Stimulated activated CD8-positive, alpha-beta memory T cell treated with anti-CD3 and anti-CD28 coated beads, Interleukin-7, amount 100 ng/mL, for 24 hours (primary cell): ENCODE results near the gene BIRC7.

Source experiments
- DNase-seq: peaks from one replicate; pipeline ENCODE4 v3.0.0-alpha.2; 2020; ENCODE audit warnings: low read depth

Gene BIRC7, protein sequence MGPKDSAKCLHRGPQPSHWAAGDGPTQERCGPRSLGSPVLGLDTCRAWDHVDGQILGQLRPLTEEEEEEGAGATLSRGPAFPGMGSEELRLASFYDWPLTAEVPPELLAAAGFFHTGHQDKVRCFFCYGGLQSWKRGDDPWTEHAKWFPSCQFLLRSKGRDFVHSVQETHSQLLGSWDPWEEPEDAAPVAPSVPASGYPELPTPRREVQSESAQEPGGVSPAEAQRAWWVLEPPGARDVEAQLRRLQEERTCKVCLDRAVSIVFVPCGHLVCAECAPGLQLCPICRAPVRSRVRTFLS

DNA sequence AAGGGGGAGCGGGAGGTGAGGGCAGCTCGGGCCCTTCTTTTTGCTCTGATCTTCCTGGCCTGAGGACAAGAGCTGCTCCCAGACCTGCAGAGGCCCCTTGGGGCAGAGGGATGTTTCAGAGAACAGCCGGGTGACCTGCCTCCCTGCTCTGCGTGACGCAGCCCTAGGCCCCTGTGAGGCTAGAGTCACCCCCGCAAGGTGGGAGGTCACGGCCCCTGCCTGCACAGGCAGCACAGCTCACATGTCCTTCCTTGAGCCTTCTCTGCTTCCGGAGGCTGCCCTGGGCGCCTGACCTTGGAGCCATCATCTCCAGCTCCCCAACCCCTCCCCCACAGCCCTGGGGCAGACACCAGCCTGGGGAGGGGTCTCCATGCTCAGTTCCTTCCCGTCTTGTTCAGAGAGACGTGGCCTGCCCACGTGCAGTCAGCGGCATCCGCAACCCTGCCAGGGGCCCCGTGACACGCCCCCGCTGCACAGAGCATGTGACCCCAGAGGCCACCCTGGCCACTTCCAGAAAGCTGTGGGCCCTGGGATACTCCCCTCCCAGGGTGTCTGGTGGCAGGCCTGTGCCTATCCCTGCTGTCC lies at the start of gene BIRC7:
BIRC7 (plus strand) TSS at position 507 of the 585 bp plus-strand sequence. CDS start 192 bp downstream, outside the sequence.
- DNase-seq, result no peak

DNA sequence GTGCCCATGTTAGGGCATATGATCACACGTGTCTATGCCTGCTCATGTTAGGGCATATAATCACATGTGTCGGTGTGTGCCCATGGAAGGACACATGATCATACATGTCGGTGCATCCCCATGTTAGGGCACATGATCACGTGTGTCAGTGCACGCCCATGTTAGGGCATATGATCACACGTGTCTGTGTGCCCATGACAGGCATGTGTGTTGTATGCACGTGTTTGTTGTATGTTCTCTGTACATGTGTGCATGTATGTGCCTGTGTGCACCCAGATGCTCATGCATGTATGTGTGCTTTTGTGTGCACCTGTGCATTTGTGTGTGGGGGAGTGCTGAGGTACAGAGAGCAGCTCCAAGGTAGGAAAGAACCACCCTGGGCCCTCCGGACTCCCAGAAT lies 49.6 kb upstream of the BIRC7 start:
- DNase-seq, result no peak

DNA sequence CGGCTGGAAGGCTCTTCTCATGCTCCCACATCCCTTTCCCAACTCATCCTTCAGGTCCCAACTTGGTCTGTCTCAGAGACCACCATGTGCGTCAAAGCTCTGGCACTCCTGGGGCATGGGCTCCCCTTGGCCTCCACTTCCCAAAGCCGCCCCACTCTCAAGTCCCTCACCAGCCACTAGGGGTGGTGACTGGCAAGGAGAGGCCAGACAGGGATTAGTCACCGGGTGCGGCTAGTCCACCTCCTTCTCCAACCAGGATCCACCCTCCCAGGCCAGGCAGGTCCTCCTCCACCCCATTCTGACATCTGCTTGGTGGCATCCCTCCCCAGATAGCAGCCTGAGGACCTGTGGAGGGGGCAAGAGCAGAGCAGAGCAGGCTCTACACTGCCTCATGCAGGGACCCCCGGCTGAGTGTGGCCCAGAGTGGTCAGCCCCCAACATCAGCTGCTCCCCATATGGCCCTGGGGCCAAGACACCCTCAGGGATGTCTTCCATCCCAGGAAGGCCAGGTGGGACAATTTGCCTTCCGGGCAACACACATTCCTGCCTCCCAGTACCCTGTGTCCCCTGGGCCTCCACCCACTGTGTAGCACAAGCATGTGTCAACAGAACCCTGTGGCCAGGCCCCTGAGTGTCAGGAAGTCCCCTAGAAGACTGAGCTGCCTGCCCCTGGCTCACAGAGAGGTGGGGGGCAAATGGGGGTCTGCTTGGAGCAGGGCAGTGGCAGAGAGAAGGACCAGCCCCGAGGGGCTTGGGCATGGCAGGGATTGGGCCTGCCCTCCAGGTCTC lies 49.0 kb upstream of the BIRC7 start:
- no peak for DNase-seq

DNA sequence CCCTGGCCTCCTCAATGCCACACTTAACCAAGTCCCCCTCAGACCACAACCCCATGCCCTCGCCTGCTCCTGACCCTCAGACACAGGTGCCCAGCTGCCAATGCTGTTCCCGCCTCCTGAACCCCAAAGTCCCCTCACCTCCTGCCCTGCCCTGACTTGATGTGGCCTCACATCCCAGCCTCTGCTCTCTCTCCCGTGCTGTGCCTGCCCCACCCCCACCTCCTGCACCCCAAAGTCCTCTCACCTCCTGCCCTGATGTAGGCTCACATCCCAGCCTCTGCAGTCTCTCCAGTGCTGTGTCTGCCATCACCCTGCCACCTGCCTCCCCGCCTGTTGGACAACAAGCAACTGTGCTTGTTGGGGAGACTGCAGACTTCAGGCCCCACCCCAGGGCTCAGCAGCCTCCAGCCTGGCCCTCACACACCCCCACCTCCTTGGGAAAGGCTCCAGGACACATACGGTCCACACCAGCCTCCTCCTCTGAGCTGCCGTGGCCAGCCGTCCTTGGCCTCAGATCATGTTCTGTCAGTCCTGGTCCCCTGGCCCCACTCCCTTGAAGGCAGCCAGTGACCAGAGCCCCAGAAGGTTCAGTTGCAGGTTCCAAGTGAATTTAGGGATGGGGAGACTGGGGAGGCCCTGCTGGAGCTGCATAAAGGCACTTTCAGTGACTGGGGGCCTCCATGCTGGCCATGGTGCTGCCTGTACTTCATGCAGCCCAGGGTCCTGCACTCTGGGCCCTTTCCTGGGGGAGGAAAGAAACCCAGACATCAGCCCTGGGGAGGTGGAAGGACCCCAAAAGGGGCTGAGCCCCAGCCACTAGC lies 48.2 kb upstream of the BIRC7 start:
- no peak for DNase-seq

- DNase-seq, result no peak
Observed at GRCh38 chr20:63188159-63188442, 47.6 kb upstream of the BIRC7 start.

DNA sequence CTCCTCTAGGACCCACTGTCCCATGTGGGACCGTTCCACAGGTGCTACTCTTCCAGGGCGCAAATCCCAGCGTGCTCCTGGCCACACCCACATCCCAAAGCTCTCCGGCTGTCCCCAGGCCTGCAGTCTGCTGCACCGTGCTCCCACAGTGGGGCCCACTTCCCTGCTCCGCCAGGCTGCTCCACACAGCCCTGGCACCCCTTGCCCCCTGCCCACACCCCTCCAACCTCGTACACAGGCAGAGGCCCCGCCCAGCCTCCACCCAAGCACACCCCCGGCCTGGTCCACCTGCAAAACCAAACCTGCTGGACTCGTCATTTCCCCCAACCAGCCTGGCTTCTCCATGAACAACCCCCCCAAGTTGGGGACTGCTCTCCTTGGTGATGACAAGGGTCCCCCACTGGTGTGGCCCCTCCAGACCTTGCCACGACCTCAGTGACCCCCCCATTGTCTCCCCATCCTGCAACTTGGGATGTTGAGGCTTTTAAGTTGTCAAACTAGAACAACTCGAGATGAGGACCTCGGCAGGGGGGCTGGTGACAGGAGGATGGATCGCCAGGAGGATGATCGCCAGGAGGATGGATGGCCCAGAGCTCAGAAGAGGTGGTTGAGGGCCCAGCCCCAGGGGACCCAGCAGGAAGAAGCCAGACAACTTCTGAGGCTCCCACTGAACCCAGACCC lies 46.9 kb upstream of the BIRC7 start:
- DNase-seq, result no peak

DNA sequence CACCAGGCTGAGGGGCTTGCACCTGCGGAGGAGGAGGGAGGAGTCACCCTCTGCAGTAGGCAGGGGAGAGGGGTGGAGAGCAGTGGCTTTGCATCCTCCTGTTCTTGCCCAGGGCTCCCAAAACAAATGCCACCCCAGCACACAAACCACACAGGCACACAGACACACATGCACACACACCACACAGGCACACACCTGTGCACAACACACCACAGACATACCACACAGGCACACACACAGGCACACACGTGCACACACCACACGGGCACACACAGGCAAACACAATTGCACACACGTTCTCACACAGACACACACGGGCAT lies 46.4 kb upstream of the BIRC7 start:
- no peak for DNase-seq

GRCh38 chr20:63189846-63190559 lies 45.7 kb upstream of the BIRC7 start:
- DNase-seq, result no peak

GRCh38 chr20:63190828-63191227 lies 44.9 kb upstream of the BIRC7 start:
- no peak for DNase-seq

DNA sequence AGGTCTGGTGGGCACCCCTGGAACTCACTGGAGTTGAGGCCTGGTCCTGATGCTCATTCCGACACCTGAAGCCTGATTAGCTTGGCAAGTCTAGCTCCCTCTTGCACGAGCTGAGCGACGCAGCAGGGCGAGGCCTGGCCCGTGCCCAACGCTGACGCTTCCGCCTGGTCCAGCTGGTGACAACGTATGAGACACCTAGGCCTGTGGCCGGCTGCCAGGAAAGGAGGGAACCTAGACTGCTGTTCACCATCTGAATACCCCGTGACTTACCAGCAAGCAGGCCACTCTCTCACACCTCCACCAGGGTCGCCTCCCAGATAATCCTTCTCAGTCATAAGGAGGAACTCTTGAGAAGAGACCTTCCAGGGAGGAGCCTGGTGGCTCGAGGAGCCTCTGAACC lies 44.3 kb upstream of the BIRC7 start:
- no peak for DNase-seq

DNA sequence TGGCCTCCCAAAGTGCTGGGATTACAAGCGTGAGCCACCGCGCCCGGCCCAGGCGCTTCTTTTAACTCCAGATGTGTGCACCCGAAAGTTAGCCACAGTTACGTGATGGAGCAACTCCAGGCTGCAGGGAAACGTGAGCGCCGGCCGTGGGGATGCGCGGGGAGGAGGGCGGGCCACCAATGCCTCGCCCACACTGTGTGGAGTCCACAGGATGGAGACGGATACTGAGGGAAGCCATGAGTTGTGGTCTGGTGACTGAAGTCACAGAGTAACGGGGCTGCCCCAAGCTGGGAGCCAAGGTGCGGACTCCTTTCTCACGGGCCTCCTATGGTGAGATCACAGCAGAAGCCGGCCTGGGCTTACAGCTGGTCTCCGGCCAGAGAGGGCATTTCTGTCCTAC lies 43.0 kb upstream of the BIRC7 start:
- no peak for DNase-seq

DNA sequence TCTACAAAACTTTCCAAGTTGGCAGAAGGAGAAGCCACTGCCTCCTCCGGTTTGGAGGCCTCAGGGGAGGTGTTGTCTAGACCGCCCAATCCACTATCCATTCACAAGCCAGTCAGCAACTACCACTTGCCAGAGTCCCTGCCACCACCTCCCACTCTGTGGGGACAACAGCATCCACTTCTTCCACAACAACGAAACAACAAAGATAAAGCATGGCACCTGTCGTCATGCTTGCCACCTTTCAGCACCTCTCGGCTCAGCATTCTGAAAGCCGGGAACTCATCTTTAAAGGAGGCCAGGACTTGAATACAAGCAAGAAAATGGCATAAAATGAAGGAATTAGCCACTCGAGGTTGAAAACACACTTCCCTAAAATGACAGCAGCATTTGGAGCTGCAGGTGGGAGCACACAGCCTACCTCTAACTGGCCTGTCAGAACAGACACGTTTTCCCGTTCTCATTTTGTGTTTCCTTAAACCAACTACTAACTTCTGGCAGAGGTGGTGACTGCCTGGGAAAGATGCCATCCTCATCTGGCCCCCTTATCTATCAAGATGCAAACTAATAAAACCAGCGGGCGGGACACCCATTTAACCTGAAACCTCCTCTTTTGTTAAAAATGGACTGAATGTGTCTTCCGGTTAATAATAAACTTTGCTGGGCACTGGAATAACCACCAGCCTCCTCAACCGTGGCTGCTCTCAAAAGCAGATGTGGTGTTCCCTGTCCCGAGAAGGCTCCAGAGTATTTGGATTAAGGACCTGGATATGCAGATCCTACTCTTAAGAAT lies 41.5 kb upstream of the BIRC7 start:
- DNase-seq, result no peak

- DNase-seq, result no peak
Observed at GRCh38 chr20:63194797-63195173, 40.9 kb upstream of the BIRC7 start.

DNA sequence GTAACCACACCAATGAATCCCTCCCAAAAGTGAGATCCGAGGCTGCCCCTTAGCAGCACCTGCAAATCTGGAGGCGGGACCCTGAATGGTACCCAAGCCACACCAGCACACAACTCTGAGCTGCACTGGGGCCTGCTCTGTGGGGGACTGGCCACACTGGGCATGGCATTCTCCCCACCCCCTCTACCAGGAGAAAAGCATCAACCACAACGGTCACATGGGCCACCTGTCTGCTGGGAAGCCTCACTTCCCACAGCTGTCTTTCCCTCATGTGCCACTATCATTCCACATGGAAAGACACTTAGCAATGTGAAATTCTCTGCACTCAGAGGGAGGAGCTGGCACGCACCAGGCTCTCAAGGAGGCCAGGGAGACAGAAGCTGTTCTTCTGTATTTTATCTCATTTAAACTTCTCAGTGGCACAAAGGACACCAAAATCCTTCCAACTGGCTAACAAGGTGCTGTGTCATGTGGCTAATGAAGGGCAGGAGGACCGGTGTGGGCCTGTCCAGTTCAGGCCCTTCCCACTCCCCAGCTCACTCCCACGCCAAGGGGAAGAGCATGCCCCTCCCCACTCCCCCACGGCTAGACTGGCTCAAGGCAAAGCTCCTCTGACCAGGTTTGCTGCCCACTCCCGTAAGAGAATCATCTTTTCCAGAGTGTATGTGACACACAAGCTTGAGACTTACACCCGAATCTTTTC lies 38.8 kb upstream of the BIRC7 start:
- no peak for DNase-seq

GRCh38 chr20:63198606-63199005 lies 37.1 kb upstream of the BIRC7 start:
- DNase-seq, result no peak

DNA sequence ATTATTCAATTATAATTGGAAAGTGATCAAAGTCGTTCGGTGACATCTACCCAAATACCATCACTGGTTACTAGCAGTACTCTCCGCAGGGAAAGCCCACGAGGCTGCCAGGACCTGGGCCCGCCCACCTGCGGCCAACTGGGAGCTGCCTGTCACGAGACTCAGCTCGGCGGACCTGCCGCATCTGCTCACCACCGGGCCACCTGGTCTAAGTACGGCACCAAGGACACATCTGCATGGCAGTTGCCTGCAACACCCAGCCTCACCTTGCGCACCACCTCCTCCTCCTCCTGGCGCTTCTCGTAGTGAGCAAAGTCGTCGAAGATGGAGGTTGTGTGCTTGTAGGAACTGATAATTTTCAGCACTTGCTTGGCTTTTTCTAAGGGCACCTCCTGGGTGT lies 33.7 kb upstream of the BIRC7 start:
- no peak for DNase-seq

- DNase-seq, result no peak
Observed at GRCh38 chr20:63202811-63203526, 32.7 kb upstream of the BIRC7 start.

GRCh38 chr20:63204362-63204761 lies 31.3 kb upstream of the BIRC7 start:
- DNase-seq, result no peak

DNA sequence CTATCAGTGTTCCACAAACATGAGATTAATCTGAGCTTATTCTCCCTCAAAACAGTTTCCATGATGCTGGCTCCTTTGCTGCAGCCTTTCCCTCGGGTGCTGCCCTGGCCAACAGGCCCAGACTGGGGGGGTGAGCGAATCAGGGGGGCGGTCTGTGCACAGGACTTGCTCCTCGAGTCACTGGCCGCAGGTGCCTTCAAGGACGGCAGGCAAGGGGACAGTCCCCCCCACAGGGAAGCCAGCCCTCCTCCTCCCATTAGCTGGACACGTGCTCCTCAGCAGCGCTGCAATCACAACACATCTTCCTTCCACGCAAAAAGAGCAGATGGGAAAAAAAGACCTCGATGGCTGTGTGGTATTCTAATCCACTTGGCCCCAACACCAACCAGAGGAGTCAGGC lies 29.8 kb upstream of the BIRC7 start:
- DNase-seq, result no peak
